Measurements from ENCODE around the gene CSTF3.
"Not testable (repeated sequence)": the region's sequence is repeated elsewhere in the genome, so short reads cannot be mapped to it uniquely, and the experiment has no call there.

The CSTF3 gene

GRCh38 chr11:33094157-33094556 is 67.1 kb downstream of the CSTF3 start:
- in situ Hi-C loops (cut with MboI; ENCODE audit: low sequenced_read_pairs) = no loop called here

- in situ Hi-C loops (cut with MboI; ENCODE audit: low sequenced_read_pairs) = no loop called here
Observed at GRCh38 chr11:33089776-33090175, 71.5 kb downstream of the CSTF3 start.

DNA sequence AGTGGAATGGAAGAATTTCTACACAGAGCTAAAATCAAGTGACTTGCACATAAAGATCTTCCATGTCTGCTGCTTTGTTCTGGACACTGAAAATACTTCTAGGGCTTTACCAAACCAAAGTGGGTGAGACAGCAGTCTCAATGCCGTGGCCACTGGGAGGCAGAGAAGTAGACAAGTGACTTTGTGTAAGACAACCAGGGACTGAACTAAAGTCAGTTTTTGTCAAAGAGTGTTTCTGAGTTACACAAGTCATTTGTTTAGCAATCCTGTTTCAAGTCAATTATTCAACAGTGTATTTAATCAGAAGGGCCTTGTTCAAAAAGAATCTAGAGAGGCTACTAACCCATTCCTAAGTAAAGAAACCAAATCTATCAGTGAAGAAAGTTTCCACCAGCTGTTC is 75.3 kb downstream of the CSTF3 start:
- in situ Hi-C loops (cut with MboI; ENCODE audit: low sequenced_read_pairs) = no loop called here

GRCh38 chr11:33083918-33084317 is 77.4 kb downstream of the CSTF3 start:
- in situ Hi-C loops (cut with MboI; ENCODE audit: low sequenced_read_pairs) = no loop called here

GRCh38 chr11:33072465-33072864 is 88.8 kb downstream of the CSTF3 start:
- in situ Hi-C loops (cut with MboI; ENCODE audit: low sequenced_read_pairs) = loop anchor here (25.0 kb wide), 1 partner anchor 110 kb away; no protein-coding TSS in a partner anchor

DNA sequence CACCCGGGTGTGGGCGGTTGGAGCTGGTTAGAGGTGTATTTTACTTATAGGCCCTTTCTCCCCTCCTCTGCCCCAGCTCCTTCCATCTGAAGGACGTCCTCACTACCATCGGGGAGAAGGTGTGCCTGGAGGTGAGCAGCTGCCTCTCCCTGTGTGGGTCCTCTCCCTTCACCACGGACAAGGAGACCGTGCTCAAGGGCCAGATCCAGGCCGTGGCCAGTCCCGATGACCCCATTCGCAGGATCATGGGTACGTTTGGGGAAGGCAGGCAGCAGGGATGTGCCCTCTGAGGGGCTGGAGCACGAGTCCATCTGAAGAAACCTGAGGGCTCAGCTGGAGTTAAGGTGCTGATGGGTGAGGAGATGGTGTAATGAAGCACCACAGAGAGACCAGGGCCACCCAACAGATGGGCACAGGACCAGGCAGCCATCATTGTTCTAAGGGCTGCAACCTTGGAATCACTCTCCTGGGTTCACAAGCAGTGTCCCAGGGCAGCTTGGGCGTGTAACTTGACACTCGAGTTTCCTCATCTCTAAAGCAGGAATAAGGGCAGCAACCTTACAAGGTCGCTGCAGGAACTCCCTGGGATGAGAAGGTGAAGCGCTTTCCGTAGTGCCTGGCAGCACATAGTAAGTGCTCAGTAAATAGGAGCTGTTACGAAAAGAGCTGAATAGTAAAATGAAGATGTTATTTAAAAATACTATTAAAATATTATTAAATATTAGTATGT is 92.5 kb downstream of the CSTF3 start:
- in situ Hi-C loops (cut with MboI; ENCODE audit: low sequenced_read_pairs) = loop anchor here (25.0 kb wide), 1 partner anchor 106 kb away; no protein-coding TSS in a partner anchor

DNA sequence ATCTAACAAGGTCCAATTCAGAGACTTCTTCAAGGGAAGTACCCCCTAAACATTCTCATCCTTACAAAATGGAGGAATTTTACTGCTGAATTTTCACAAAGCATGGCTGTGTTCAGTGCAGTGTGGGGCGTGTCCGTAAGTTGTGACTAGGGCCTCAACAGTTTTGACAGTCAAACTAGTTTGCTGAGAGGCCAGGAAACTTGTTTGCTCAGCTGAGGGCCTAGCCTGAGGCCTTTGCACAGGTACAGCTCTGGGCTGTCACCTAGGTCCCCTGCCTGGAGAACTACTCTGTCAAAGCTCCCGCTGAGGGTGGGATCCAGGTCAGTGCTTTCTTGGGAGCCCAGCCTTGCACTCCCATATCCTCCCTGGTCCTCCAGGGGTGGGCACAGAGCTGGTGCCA is 94.0 kb downstream of the CSTF3 start:
- in situ Hi-C loops (cut with MboI; ENCODE audit: low sequenced_read_pairs) = loop anchor here (25.0 kb wide), 1 partner anchor 105 kb away; no protein-coding TSS in a partner anchor

DNA sequence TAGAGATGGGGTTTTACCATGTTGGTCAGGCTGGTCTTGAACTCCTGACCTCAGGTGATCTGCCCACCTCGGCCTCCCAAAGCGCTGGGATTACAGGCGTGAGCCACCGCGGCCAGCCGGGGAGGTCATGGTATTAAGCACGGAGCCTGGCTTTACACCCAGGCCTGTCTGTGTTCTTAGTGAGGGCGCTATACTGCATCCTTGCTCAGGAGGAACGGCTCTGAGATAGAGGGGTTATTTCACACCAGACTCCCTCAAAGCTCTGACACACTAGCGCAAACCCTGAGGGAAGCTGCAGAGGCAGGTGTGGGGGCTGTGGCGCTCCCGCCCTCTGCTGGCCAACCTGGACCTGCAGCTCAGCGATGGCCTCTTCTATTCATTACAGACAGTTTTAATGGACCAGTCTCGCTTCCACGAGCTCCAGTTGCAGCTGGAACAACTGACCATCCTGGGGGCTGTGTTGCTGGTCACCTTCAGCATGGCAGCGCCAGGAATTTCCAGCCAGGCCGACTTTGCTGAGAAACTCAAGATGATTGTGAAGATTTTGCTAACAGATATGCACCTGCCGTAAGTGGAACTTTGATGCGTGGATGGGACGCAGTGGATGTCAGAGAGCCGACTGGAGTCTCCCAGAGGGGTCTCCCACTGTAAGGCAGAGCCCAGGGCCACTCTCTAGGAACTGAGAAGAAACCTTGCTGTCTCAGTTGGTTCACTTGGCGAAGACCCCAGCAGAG is 95.7 kb downstream of the CSTF3 start:
- in situ Hi-C loops (cut with MboI; ENCODE audit: low sequenced_read_pairs) = loop anchor here (25.0 kb wide), 1 partner anchor 103 kb away; no protein-coding TSS in a partner anchor

GRCh38 chr11:33064866-33065265 is 96.4 kb downstream of the CSTF3 start:
- in situ Hi-C loops (cut with MboI; ENCODE audit: low sequenced_read_pairs) = loop anchor here (25.0 kb wide), 1 partner anchor 103 kb away; no protein-coding TSS in a partner anchor

DNA sequence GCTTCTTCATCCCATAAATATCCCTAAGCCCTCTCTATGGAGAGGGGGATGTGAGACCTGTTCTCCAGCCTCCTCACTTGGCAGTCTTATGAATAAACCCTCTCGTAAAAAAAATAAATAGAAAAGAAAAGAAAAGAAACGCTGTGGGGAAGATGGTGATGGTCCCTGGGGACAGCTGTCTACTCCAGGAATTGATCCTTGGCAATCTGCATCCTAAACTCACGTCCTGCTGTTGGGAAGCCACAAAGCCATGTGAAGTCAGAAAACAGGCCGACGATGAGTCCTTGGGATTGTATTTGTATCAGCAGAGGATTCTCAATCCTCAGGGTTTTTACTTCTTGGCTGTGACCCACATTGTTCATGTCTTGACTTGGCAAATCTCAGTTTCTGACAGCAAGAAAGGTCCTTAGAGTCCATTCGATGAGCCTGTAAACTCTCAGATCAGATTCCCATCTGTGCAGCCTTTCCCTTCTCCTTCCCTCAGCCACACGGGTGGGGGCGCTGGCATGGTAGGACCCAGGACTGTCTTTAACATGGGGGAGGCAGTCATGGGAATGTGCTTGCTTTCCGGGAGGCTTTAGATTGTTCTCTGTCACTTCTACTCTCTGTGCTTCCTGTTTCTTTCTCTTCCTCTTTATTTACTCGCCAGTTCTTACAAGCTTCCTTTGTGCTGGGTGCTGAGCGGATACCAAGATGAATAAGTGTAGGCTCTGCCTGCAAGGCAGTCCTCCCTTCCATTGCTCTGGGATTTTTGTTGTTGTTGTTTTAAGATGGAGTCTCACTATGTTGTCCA is 97.1 kb downstream of the CSTF3 start:
- in situ Hi-C loops (cut with MboI; ENCODE audit: low sequenced_read_pairs) = loop anchor here (25.0 kb wide), 1 partner anchor 102 kb away; no protein-coding TSS in a partner anchor

GRCh38 chr11:33063326-33063881 is 97.9 kb downstream of the CSTF3 start:
- in situ Hi-C loops (cut with MboI; ENCODE audit: low sequenced_read_pairs) = loop anchor here (25.0 kb wide), 1 partner anchor 101 kb away; no protein-coding TSS in a partner anchor

- in situ Hi-C loops (cut with MboI; ENCODE audit: low sequenced_read_pairs) = loop anchor here (25.0 kb wide), 1 partner anchor 100 kb away; no protein-coding TSS in a partner anchor
Observed at GRCh38 chr11:33062137-33062536, 99.1 kb downstream of the CSTF3 start.

DNA sequence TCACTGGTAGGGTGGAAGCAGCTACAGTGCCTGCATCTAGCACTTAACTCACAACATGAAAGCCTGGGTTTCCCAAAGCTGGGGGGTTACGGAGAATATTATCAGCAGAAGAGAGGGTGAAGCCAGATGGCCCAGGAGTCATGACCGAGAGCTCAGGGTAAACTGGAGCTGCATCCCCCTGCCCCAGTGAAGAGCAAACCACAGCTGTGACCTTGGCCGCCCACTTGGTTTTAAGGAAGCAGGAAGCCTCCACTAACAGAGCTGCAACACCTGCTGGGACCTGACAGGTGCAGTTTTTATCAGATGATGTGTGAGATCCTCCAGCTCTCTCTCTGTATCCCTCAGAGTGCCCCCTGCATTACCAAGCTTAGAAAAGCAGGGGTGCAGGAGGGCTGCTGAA is 101.0 kb downstream of the CSTF3 start:
- in situ Hi-C loops (cut with MboI; ENCODE audit: low sequenced_read_pairs) = loop anchor here (25.0 kb wide), 1 partner anchor 98 kb away; no protein-coding TSS in a partner anchor

GRCh38 chr11:33059331-33060007 is 101.8 kb downstream of the CSTF3 start:
- in situ Hi-C loops (cut with MboI; ENCODE audit: low sequenced_read_pairs) = loop anchor here (25.0 kb wide), 1 partner anchor 97 kb away; no protein-coding TSS in a partner anchor

DNA sequence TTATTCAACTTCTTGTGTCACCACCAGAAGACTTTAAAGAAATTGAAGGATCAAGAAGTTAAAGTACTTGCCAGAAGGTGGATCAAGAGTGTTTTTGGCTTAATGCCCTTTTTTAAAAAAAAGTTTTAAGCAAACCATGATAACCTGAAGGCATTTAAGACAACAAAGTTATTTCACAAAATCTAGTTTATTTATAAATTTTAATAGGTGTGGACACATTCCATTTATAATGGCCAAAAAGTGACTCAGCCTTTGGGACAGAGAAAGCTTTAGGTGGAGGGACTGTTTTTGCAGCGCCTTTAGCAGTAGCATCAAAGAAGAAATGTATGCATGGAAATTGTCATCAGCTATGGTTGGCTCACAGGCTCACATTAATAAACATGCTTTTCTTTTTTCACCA is 104.0 kb downstream of the CSTF3 start:
- in situ Hi-C loops (cut with MboI; ENCODE audit: low sequenced_read_pairs) = loop anchor here (25.0 kb wide), 1 partner anchor 95 kb away; no protein-coding TSS in a partner anchor

- in situ Hi-C loops (cut with MboI; ENCODE audit: low sequenced_read_pairs) = loop anchor here (25.0 kb wide), 1 partner anchor 93 kb away; no protein-coding TSS in a partner anchor
Observed at GRCh38 chr11:33055375-33055774, 105.9 kb downstream of the CSTF3 start.

DNA sequence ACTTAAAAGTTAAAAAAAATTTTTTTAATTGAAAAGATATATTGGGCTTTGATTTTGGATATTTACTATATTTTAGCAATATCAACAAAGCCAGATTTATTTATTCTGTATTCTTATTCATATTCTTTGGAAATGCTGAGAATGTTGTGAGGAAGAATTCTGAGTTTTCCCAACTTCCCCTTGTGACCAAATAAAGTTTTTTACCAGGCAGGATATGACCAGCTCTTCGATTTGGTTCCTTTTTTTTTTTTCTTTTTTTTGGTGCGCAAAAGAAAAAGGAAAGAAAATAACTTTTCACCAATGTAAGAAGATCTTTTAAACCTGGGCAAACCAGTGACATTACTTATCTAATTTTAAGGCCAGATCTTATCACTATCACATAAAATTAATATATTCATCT is 109.0 kb downstream of the CSTF3 start:
- in situ Hi-C loops (cut with MboI; ENCODE audit: low sequenced_read_pairs) = loop anchor here (25.0 kb wide), 1 partner anchor 90 kb away; no protein-coding TSS in a partner anchor

GRCh38 chr11:33049565-33050408 is 111.5 kb downstream of the CSTF3 start:
- in situ Hi-C loops (cut with MboI; ENCODE audit: low sequenced_read_pairs) = loop anchor here (25.0 kb wide), 1 partner anchor 87 kb away; no protein-coding TSS in a partner anchor

- in situ Hi-C loops (cut with MboI; ENCODE audit: low sequenced_read_pairs) = not testable (repeated sequence)
Observed at GRCh38 chr11:33048701-33049100, 112.6 kb downstream of the CSTF3 start.

All from HL-60/S4 treated with retinoic acid at 250 ng/mL for 4 days and 3 days (cell line).